SK-N-SH (cell line): Measurements from ENCODE around the gene CDK4. TPM values are rescaled to one million over a fixed set of nuclear protein-coding genes. Genes with fewer than 3 reads are reported as not detected.

Source experiments
- CTCF ChIA-PET: fragments of 300-600, 350-600 bp; formaldehyde crosslinking; extraction: SDS; loops from one replicate; lab custom pipeline; 2021; lab: Yijun Ruan, JAX
- POLR2A ChIA-PET: fragments of 350-600 bp; sonication (Branson Sonifier 250); formaldehyde crosslinking; extraction: SDS; loops from one replicate; lab custom pipeline; 2020; ENCODE audit warnings: antibody characterized with exemption, inconsistent platforms; lab: Yijun Ruan, JAX
- DNase-seq: peaks from one replicate; pipeline ENCODE4 v3.0.0; 2012
- H2AFZ ChIP-seq: fragments of 200-600 bp; sonication (generic); 2 replicates; pipeline ENCODE4 v1.8.1; 2016; ENCODE audit warnings: antibody characterized with exemption, mild to moderate bottlenecking, low read depth
- H3F3A ChIP-seq: fragments of 200-600 bp; sonication (generic); replicated peaks from 2 replicates; pipeline ENCODE3; 2016; ENCODE audit warnings: antibody characterized with exemption, mild to moderate bottlenecking; ENCODE audit not compliant: insufficient read depth
- H3K27ac ChIP-seq, 2 experiments: fragments of 200-500 bp in 1 of 2; fragments of 200-600 bp in 1 of 2; sonication (Bioruptor generic) in 1 of 2; sonication (generic), shearing (Covaris generic) in 1 of 2; 2 replicates each; pipeline versions ENCODE4 v1.5.1 to v1.6.1; 2014 to 2016; ENCODE audit warnings: low read depth in 2 of 2, inconsistent platforms in 1 of 2, low read length in 1 of 2, mild to moderate bottlenecking in 1 of 2, mixed read lengths in 1 of 2
- H3K27me3 ChIP-seq: fragments of 200-600 bp; sonication (generic), shearing (Covaris generic); 2 replicates; pipeline ENCODE4 v1.6.1; 2016; ENCODE audit warnings: mixed run types; ENCODE audit not compliant: insufficient read depth
- H3K36me3 ChIP-seq, 2 experiments: fragments of 200-500 bp in 1 of 2; fragments of 200-600 bp in 1 of 2; sonication (Bioruptor generic) in 1 of 2; sonication (generic) in 1 of 2; replicated peaks in 1 of 2; 2 replicates each; pipeline versions ENCODE3 to v1.5.1; 2014 to 2016; ENCODE audit warnings: low read length in 1 of 2, mild to moderate bottlenecking in 1 of 2; ENCODE audit not compliant: insufficient read depth in 2 of 2, control insufficient read depth in 1 of 2
- H3K4me1 ChIP-seq, 2 experiments: fragments of 200-500 bp in 1 of 2; fragments of 200-600 bp in 1 of 2; sonication (Bioruptor generic) in 1 of 2; sonication (generic), shearing (Covaris generic) in 1 of 2; 2 replicates each; pipeline versions ENCODE4 v1.5.1 to v1.6.1; 2014 to 2016; ENCODE audit warnings: low read depth in 1 of 2, low read length in 1 of 2, mixed run types in 1 of 2; ENCODE audit not compliant: insufficient read depth in 2 of 2, control insufficient read depth in 1 of 2
- H3K4me2 ChIP-seq: fragments of 200-600 bp; sonication (generic), shearing (Covaris generic); 2 replicates; pipeline ENCODE4 v1.6.1; 2017; ENCODE audit warnings: mixed run types
- H3K4me3 ChIP-seq, 2 experiments: fragments of 200-500 bp in 1 of 2; fragments of 200-600 bp in 1 of 2; sonication (Bioruptor generic) in 1 of 2; sonication (generic), shearing (Covaris generic) in 1 of 2; 2 replicates each; pipeline versions ENCODE4 v1.5.1 to v1.8.1; 2014 to 2016; ENCODE audit warnings: low read depth in 2 of 2, inconsistent platforms in 1 of 2, low read length in 1 of 2, mild to moderate bottlenecking in 1 of 2, mixed read lengths in 1 of 2, moderate library complexity in 1 of 2
- H3K79me2 ChIP-seq: fragments of 200-600 bp; sonication (generic); 2 replicates; pipeline ENCODE4 v1.8.1; 2017; ENCODE audit warnings: mild to moderate bottlenecking; ENCODE audit not compliant: insufficient read depth
- H3K9ac ChIP-seq: fragments of 200-600 bp; sonication (generic); 2 replicates; pipeline ENCODE4 v1.6.1; 2017; ENCODE audit warnings: mixed run types
- H3K9me2 ChIP-seq: fragments of 200-600 bp; sonication (generic); 2 replicates; pipeline ENCODE4 v1.6.1; 2017; ENCODE audit warnings: mixed run types
- H3K9me3 ChIP-seq: fragments of 200-600 bp; sonication (generic); 2 replicates; pipeline ENCODE4 v1.6.1; 2017; ENCODE audit warnings: mixed run types, mild to moderate bottlenecking, moderate library complexity
- H4K20me1 ChIP-seq: fragments of 200-600 bp; sonication (generic); 2 replicates; pipeline ENCODE4 v1.6.1; 2017; ENCODE audit warnings: mild to moderate bottlenecking, mixed run types; ENCODE audit not compliant: insufficient read depth
- CHD2 ChIP-seq: fragments of 150-350 bp; IDR thresholded peaks from 2 replicates; pipeline ENCODE4 v1.6.1; 2018; ENCODE audit warnings: low read length; ENCODE audit not compliant: partially characterized antibody
- CTCF ChIP-seq: fragments of 200-600 bp; sonication (generic); IDR thresholded peaks from 2 replicates; pipeline ENCODE4 v1.6.1; 2017; ENCODE audit warnings: antibody characterized with exemption, mild to moderate bottlenecking, moderate library complexity
- EZH2phosphoT487 ChIP-seq: fragments of 200-600 bp; sonication (generic); IDR thresholded peaks from 2 replicates; pipeline ENCODE4 v1.6.1; 2017; ENCODE audit warnings: low read depth, mixed run types, mild to moderate bottlenecking, antibody characterized with exemption, moderate library complexity, borderline replicate concordance
- FOXM1 ChIP-seq: IDR thresholded peaks from 2 replicates; pipeline ENCODE4 v1.4.0; 2012; ENCODE audit warnings: low read depth, mild to moderate bottlenecking
- GATA2 ChIP-seq: sonication (generic); formaldehyde crosslinking; IDR thresholded peaks from 2 replicates; pipeline ENCODE4 v1.5.0; 2020; ENCODE audit warnings: mild to moderate bottlenecking, missing genetic modification reagents
- MEF2A ChIP-seq: IDR thresholded peaks from 2 replicates; pipeline ENCODE4 v1.4.0; 2012; ENCODE audit warnings: low read depth, borderline replicate concordance
- NRF1 ChIP-seq: IDR thresholded peaks from 2 replicates; pipeline ENCODE4 v1.6.1; 2012; ENCODE audit warnings: low read depth, mild to moderate bottlenecking, low read length
- PBX3 ChIP-seq: IDR thresholded peaks from 2 replicates; pipeline ENCODE4; 2012
- TAF1 ChIP-seq: IDR thresholded peaks from 2 replicates; pipeline ENCODE4 v1.6.1; 2012; ENCODE audit warnings: low read depth, mild to moderate bottlenecking, low read length, moderate library complexity, borderline replicate concordance
- TEAD4 ChIP-seq: IDR thresholded peaks from 2 replicates; pipeline ENCODE4 v1.4.0; 2012; ENCODE audit warnings: mild to moderate bottlenecking, borderline replicate concordance; ENCODE audit not compliant: insufficient read depth
- USF1 ChIP-seq: IDR thresholded peaks from 2 replicates; pipeline ENCODE4 v1.4.0; 2012; ENCODE audit warnings: low read depth, borderline replicate concordance
- USF2 ChIP-seq: fragments of 150-350 bp; IDR thresholded peaks from 2 replicates; pipeline ENCODE4 v1.6.1; 2017; ENCODE audit warnings: antibody characterized with exemption, low read length, low read depth, borderline replicate concordance
- ZBTB33 ChIP-seq: IDR thresholded peaks from 2 replicates; pipeline ENCODE4 v1.4.0; 2012; ENCODE audit warnings: low read depth, borderline replicate concordance
- WGBS: methylation state at CpG from one replicate; pipeline ENCODE4 v1.1.6; 2017; ENCODE audit warnings: low lambda C conversion rate; 5-methylcytosine and 5-hydroxymethylcytosine counted together
- polyA plus RNA-seq, 3 experiments: library from polyadenylated mRNA; depleted of rRNA; stranded (reverse); fragments of >200 nt; gene quantifications; 2 replicates each; pipeline ENCODE4 v1.2.3, GENCODE V29; 2012

CDK4 gene
- polyA plus RNA-seq, 1 of the 3 experiments (the other 2 are of a cell fraction) = 324 TPM

GRCh38 chr12:57724936-57725740 is 27.0 kb downstream of the CDK4 start:
- no peaks in the 10 kb centered on the region for H3K27me3 ChIP-seq
- no peaks in the 10 kb centered on the region for H3K9me3 ChIP-seq
- H3K36me3 ChIP-seq = peaks cover 3 to 23% of the 10 kb centered on the region in 2 experiments
- no peaks in the 10 kb centered on the region for H3K79me2 ChIP-seq
- no peaks in the 10 kb centered on the region for H4K20me1 ChIP-seq
- H3K9ac ChIP-seq = no peak overlapping the region
- H3K4me1 ChIP-seq = peaks cover 0 to 8% of the 10 kb centered on the region in 2 experiments; a peak in 1 of 4 replicates
- TF ChIP-seq USF2 (no peak), CHD2 (no peak), USF1 (no peak), GATA2 (no peak), TEAD4 (no peak), CTCF (no peak), FOXM1 (no peak), PBX3 (no peak), EZH2phosphoT487 (no peak), MEF2A (no peak), TAF1 (no peak), ZBTB33 (no peak), NRF1 (no peak)
- TF ChIP-seq, all 33 proteins: peak for 0
- WGBS = 76% methylated on average over 8 of the region's 11 CpGs
- ChIA-PET CTCF (interaction anchor here (0.7 to 9.4 kb wide), 24 partner anchors 9 to 221 kb away, joined by 3 to 133 read pairs (median 5); partner anchors contain the start of genes AGAP2, B4GALNT1, CDK4 and OS9), POLR2A (interaction anchor here (0.9 to 3.6 kb wide), 3 partner anchors 11 to 114 kb away, joined by 3 to 21 read pairs (median 18); partner anchors contain the start of genes ARHGEF25 and TSPAN31)
- H3K4me3 ChIP-seq = no peak overlapping the region
- no peak for DNase-seq
- peaks cover 18% of the 10 kb centered on the region for H3F3A ChIP-seq
- H3K27ac ChIP-seq = no peak overlapping the region
- no peak overlapping the region for H2AFZ ChIP-seq
- H3K4me2 ChIP-seq = no peak overlapping the region
- H3K9me2 ChIP-seq = no peaks in the 10 kb centered on the region
